GM12878 (cell line): ENCODE data around the gene GGCX. TPM values are rescaled to one million over a fixed set of nuclear protein-coding genes. Genes with fewer than 3 reads are reported as not detected.
"Not testable (repeated sequence)": the region's sequence is repeated elsewhere in the genome, so short reads cannot be mapped to it uniquely, and the experiment has no call there.

Source experiments
- ATAC-seq: fragments of 200-7000 bp; cut with Tn5 transposase; 3 replicates; pipeline ENCODE4 v1.9.1; 2020; ENCODE audit warnings: mild to moderate bottlenecking, moderate library complexity
- BruUV-seq: library from RNA; stranded (reverse); fragments of 400-500 nt; replicated peaks from 2 replicates; lab custom pipeline; 2021; lab: Mats Ljungman, UMichigan
- CTCF ChIA-PET: fragments of 300-600 bp; sonication (Branson Sonifier 250); formaldehyde crosslinking; extraction: SDS; loops from one replicate; lab custom pipeline; 2021; ENCODE audit warnings: inconsistent platforms; lab: Yijun Ruan, JAX
- POLR2A ChIA-PET: fragments of 350-600 bp; formaldehyde crosslinking; extraction: SDS; loops from one replicate; lab custom pipeline; 2021; ENCODE audit warnings: inconsistent platforms; lab: Charles Lee
- RAD21 ChIA-PET: fragments of 300-600 bp; sonication (Branson Sonifier 250); formaldehyde crosslinking; loops from one replicate; lab custom pipeline; 2023; ENCODE audit warnings: antibody characterized with exemption; ENCODE audit not compliant: unreplicated experiment; lab: Charles Lee
- SMC1A ChIA-PET: fragments of 300-600 bp; sonication (Branson Sonifier 250); formaldehyde crosslinking; loops from one replicate; lab custom pipeline; 2023; ENCODE audit not compliant: unreplicated experiment, uncharacterized antibody; lab: Charles Lee
- DNase-seq: peaks from one replicate; pipeline ENCODE4 v3.0.0-alpha.2; 2011; ENCODE audit warnings: low read depth, low spot score
- FAIRE-seq: peaks from 3 replicates; lab custom pipeline; 2011; peaks lifted over from hg19 to GRCh38; lab: Jason Lieb, UNC
- H2AFZ ChIP-seq: 2 replicates; pipeline ENCODE4 v1.6.0; 2011; ENCODE audit warnings: low read depth, low read length, control low read depth; ENCODE audit not compliant: control insufficient read depth
- H3K27ac ChIP-seq: 2 replicates; pipeline ENCODE4 v1.5.1; 2011; ENCODE audit warnings: control low read depth; ENCODE audit not compliant: control insufficient read depth, insufficient read depth
- H3K27me3 ChIP-seq, 2 experiments: replicated peaks in 1 of 2; 2 replicates each; pipeline versions ENCODE4 v1.6.0 to v1.6.1; 2011; ENCODE audit warnings: low read length in 1 of 2; ENCODE audit not compliant: control insufficient read depth in 2 of 2, insufficient read depth in 2 of 2
- H3K36me3 ChIP-seq, 2 experiments: 2 replicates each; pipeline ENCODE4 v1.5.1; 2011; ENCODE audit warnings: low read length in 1 of 2; ENCODE audit not compliant: control insufficient read depth in 2 of 2, insufficient read depth in 2 of 2
- H3K4me1 ChIP-seq: 2 replicates; pipeline ENCODE4 v1.6.1; 2011; ENCODE audit warnings: mild to moderate bottlenecking, low read length, moderate library complexity, mixed read lengths; ENCODE audit not compliant: control insufficient read depth, insufficient read depth
- H3K4me2 ChIP-seq: 2 replicates; pipeline ENCODE4 v1.6.0; 2011; ENCODE audit warnings: control low read depth; ENCODE audit not compliant: control insufficient read depth, insufficient read depth
- H3K4me3 ChIP-seq: fragments of 200-600 bp; sonication (generic); 2 replicates; pipeline ENCODE4 v1.5.1; 2016
- H3K79me2 ChIP-seq: 2 replicates; pipeline ENCODE4 v1.6.0; 2011; ENCODE audit warnings: low read length; ENCODE audit not compliant: control insufficient read depth, insufficient read depth
- H3K9ac ChIP-seq: 2 replicates; pipeline ENCODE4 v1.8.0; 2011; ENCODE audit warnings: low read length, control low read depth, mixed read lengths; ENCODE audit not compliant: control insufficient read depth, insufficient read depth
- H3K9me3 ChIP-seq: replicated peaks from 3 replicates; pipeline ENCODE4 v1.5.1; 2011; ENCODE audit warnings: mild to moderate bottlenecking, low read length; ENCODE audit not compliant: control insufficient read depth, insufficient read depth
- H4K20me1 ChIP-seq: 2 replicates; pipeline ENCODE4 v1.6.0; 2011; ENCODE audit not compliant: control insufficient read depth, insufficient read depth
- BHLHE40 ChIP-seq, 2 experiments: fragments of 450-650 bp in 1 of 2; IDR thresholded peaks; 2 replicates each; pipeline ENCODE4 v1.6.1; 2011 to 2017; ENCODE audit warnings: low read depth in 2 of 2, borderline replicate concordance in 1 of 2, improper control_type of control experiment in 1 of 2, low read length in 1 of 2, mild to moderate bottlenecking in 1 of 2
- CREM ChIP-seq: IDR thresholded peaks from 2 replicates; pipeline ENCODE4 v1.6.1; 2014; ENCODE audit warnings: antibody characterized with exemption, low read depth
- NR2C1 ChIP-seq: fragments of 450-650 bp; IDR thresholded peaks from 2 replicates; pipeline ENCODE4 v1.6.1; 2017; ENCODE audit warnings: antibody characterized with exemption, mild to moderate bottlenecking, moderate library complexity
- POLR2A ChIP-seq: IDR thresholded peaks from 2 replicates; pipeline ENCODE4 v1.6.1; 2011; ENCODE audit warnings: low read depth, mild to moderate bottlenecking, low read length
- SIX5 ChIP-seq: IDR thresholded peaks from 2 replicates; pipeline ENCODE4 v1.6.1; 2011; ENCODE audit warnings: mild to moderate bottlenecking, low read depth, low read length, moderate library complexity; ENCODE audit not compliant: severe bottlenecking
- YBX1 ChIP-seq: fragments of 450-650 bp; IDR thresholded peaks from 2 replicates; pipeline ENCODE4 v1.6.1; 2016; ENCODE audit warnings: antibody characterized with exemption
- ZNF207 ChIP-seq: fragments of 450-650 bp; IDR thresholded peaks from 2 replicates; pipeline ENCODE4 v1.6.1; 2014; ENCODE audit warnings: antibody characterized with exemption, mild to moderate bottlenecking, borderline replicate concordance
- WGBS: methylation state at CpG from one replicate; pipeline ENCODE4 v1.1.6; 2016; ENCODE audit warnings: low lambda C conversion rate; ENCODE audit not compliant: insufficient replicate concordance, insufficient coverage; ENCODE audit errors: missing lambda C conversion rate; 5-methylcytosine and 5-hydroxymethylcytosine counted together
- in situ Hi-C: fragments of 300-500 bp; cut with MboI; formaldehyde crosslinking; loops from 9 replicates; pipeline ENCODE4 v1.14.3; 2018; ENCODE audit warnings: mixed read lengths
- intact Hi-C: fragments of 100-400 bp; cut with micrococcal nuclease; formaldehyde crosslinking; loops from one replicate; pipeline ENCODE4 v1.14.2; 2022; ENCODE audit not compliant: unreplicated experiment
- polyA plus RNA-seq, 11 experiments: library from polyadenylated mRNA; depleted of rRNA in 4 of 11; unstranded in 6 of 11; stranded (reverse) in 5 of 11; fragments of >200 nt; fragmentation: Nextera tagmentation in 4 of 11; fragmentation: Illumina TruSeq in 1 of 11; extraction: Ambion mirVana in 4 of 11; extraction: Trizol in 1 of 11; gene quantifications; 1 replicate in 1 of 11; 2 replicates in 10 of 11; pipeline versions ENCODE4 v1.2.1 to v1.2.3, GENCODE V29; 2011 to 2016; ENCODE audit warnings: inconsistent platforms in 2 of 11, missing spikeins in 2 of 11, low read depth in 1 of 11
- total RNA-seq, 4 experiments: library from RNA; depleted of rRNA in 3 of 4; stranded (reverse); fragments of >200 nt in 3 of 4; fragmentation: Illumina TruSeq in 1 of 4; extraction: Trizol in 1 of 4; gene quantifications; 2 replicates each; pipeline versions ENCODE4 v1.2.1 to v1.2.3, GENCODE V29; 2013 to 2021
- TF ChIP-seq, protein P1 (sequence below): fragments of 450-650 bp; IDR thresholded peaks from 2 replicates; pipeline ENCODE4 v1.6.1; 2016; ENCODE audit warnings: mild to moderate bottlenecking
- TF ChIP-seq, protein P2 (sequence below): IDR thresholded peaks from 2 replicates; pipeline ENCODE4 v1.6.1; 2011; ENCODE audit warnings: mild to moderate bottlenecking, low read depth, low read length, moderate library complexity; ENCODE audit not compliant: insufficient replicate concordance
- TF ChIP-seq, protein P3 (sequence below): IDR thresholded peaks from 2 replicates; pipeline ENCODE4 v1.6.1; 2011; ENCODE audit warnings: low read depth, mild to moderate bottlenecking, low read length, moderate library complexity, borderline replicate concordance; ENCODE audit errors: extremely low read depth
- TF ChIP-seq, protein P4 (sequence below): fragments of 450-650 bp; IDR thresholded peaks from 2 replicates; pipeline ENCODE4 v1.6.1; 2014; ENCODE audit warnings: mild to moderate bottlenecking

GGCX gene
- total and polyA plus RNA-seq, 10 of the 15 experiments (the other 5 are each of a cell fraction or from before 2014, with no cell fraction given): 18.1 to 52.7 (median 25.0) TPM

DNA sequence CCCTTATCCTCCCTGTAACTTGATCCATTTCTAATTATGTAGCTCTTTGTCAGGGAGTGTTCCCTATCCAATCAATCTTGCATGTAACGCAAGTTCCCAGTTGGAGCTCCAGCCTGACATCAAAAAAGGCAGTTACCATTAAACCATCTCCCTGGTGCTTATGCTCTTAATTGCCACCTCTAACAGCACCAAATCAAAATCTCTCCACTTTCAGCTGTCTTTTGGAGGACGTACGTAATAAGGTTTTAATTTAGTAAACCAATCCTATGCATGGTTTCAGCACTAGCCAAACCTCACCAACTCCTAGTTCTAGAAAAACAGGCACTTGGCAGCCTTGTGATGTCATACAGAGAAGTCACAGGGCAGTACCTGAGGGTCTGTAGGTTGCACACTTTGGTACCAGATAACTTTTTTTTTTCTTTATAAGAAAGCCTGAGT is 17.0 kb downstream of the GGCX start:
- Histone ChIP-seq H3K79me2 (peaks cover 37% of the 10 kb centered on the region), H3K36me3 (peaks cover 6 to 28% of the 10 kb centered on the region in 2 experiments)
- POLR2A ChIA-PET: interaction anchor here (1.3 kb wide), 1 partner anchor 125 kb away, joined by 7 read pairs; the partner anchor contains the start of gene SH2D6
- FAIRE-seq, H4K20me1 ChIP-seq, H3K27me3 ChIP-seq, H3K4me2 ChIP-seq, H3K4me3 ChIP-seq, H3K9ac ChIP-seq: not testable (repeated sequence)
- CTCF ChIA-PET: interaction anchor here (0.7 to 10.9 kb wide), 4 partner anchors 8 to 125 kb away, joined by 3 to 134 read pairs (median 5); no protein-coding TSS in a partner anchor
- TF ChIP-seq POLR2A: 0 out of 2 replicates have a peak, but pooled peaks have one; percentile 13
- TF ChIP-seq, all 136 proteins: peak for 1; not testable (repeated sequence) for 135
- ATAC-seq, BruUV-seq, H3K4me1 ChIP-seq, H3K9me3 ChIP-seq, H3K27ac ChIP-seq, H2AFZ ChIP-seq, in situ Hi-C loops, DNase-seq, intact Hi-C loops: not testable (repeated sequence)
- 86% methylated on average over 3 of the region's 3 CpGs for WGBS
- ChIA-PET SMC1A (interaction anchor here (1.2 to 8.2 kb wide), 3 partner anchors 7 to 153 kb away, joined by 3 to 86 read pairs (median 7); no protein-coding TSS in a partner anchor), RAD21 (interaction anchor here (0.6 to 6.2 kb wide), 2 partner anchors 7 to 12 kb away, joined by 3 to 43 read pairs; no protein-coding TSS in a partner anchor)

DNA sequence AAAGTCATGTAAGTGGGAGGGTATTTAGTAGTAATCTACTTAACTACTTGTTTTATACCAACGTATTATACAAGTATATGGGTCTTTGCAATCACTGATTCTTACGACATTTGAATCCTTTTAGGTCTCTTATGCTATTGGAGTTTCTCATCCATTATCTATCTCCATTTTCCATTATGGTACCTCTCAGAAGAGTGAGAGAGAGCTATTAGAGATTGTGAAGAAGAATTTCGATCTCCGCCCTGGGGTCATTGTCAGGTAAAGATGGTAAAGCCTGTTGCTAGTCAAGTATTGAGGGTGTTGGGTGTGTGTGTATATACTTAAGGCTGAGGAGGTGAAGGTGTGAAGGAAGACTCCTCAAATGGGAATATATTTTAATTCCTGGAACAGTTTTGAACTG is 18.5 kb downstream of the GGCX start:
- no TSS peak for BruUV-seq
- peaks cover 6 to 28% of the 10 kb centered on the region in 2 experiments for H3K36me3 ChIP-seq
- 0 out of 2 replicates have a peak overlapping the region, but pooled peaks have one; percentile 1 for H3K4me2 ChIP-seq
- in situ Hi-C loops: no loop called here
- ATAC-seq (no peak), DNase-seq (no peak), FAIRE-seq (no peak)
- WGBS: 87% methylated on average over 4 of the region's 4 CpGs
- H3K9me3 ChIP-seq: no peaks in the 10 kb centered on the region; the same call in 2 of the 3 replicates
- ChIA-PET POLR2A (interaction anchor here (0.5 to 0.9 kb wide), 2 partner anchors 124 to 204 kb away, joined by 3 to 4 read pairs; partner anchors contain the start of gene SH2D6), SMC1A (interaction anchor here (2.0 to 8.2 kb wide), 3 partner anchors 8 to 17 kb away, joined by 6 to 86 read pairs (median 7); no protein-coding TSS in a partner anchor), CTCF (interaction anchor here (0.7 to 10.9 kb wide), 4 partner anchors 10 to 123 kb away, joined by 3 to 134 read pairs (median 5); no protein-coding TSS in a partner anchor), RAD21 (interaction anchor here (4.2 to 6.2 kb wide), 2 partner anchors 9 to 124 kb away, joined by 23 to 43 read pairs; partner anchors contain the start of gene SH2D6)
- peak overlapping the region; percentile 45; the same call in 1 of the 2 replicates for H3K4me3 ChIP-seq
- intact Hi-C loops: no loop called here
- no peak overlapping the region for H2AFZ ChIP-seq
- H3K27me3 ChIP-seq: no peaks in the 10 kb centered on the region
- H3K9ac ChIP-seq: no peak overlapping the region
- no peaks in the 10 kb centered on the region for H3K4me1 ChIP-seq
- H3K79me2 ChIP-seq: peaks cover 51% of the 10 kb centered on the region
- H4K20me1 ChIP-seq: peaks cover 4% of the 10 kb centered on the region; the same call in 1 of the 2 replicates
- no peak overlapping the region for H3K27ac ChIP-seq
- TF ChIP-seq NR2C1: no peak
- no peak for TF ChIP-seq BHLHE40 (IDR thresholded peaks at IDR 0.05; ENCODE audit: borderline replicate concordance in 1 of 2, low read depth in 2 of 2, low read length in 1 of 2)
- TF ChIP-seq, protein P1, sequence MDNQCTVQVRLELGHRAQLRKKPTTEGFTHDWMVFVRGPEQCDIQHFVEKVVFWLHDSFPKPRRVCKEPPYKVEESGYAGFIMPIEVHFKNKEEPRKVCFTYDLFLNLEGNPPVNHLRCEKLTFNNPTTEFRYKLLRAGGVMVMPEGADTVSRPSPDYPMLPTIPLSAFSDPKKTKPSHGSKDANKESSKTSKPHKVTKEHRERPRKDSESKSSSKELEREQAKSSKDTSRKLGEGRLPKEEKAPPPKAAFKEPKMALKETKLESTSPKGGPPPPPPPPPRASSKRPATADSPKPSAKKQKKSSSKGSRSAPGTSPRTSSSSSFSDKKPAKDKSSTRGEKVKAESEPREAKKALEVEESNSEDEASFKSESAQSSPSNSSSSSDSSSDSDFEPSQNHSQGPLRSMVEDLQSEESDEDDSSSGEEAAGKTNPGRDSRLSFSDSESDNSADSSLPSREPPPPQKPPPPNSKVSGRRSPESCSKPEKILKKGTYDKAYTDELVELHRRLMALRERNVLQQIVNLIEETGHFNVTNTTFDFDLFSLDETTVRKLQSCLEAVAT: no peak
- TF ChIP-seq, protein P2, sequence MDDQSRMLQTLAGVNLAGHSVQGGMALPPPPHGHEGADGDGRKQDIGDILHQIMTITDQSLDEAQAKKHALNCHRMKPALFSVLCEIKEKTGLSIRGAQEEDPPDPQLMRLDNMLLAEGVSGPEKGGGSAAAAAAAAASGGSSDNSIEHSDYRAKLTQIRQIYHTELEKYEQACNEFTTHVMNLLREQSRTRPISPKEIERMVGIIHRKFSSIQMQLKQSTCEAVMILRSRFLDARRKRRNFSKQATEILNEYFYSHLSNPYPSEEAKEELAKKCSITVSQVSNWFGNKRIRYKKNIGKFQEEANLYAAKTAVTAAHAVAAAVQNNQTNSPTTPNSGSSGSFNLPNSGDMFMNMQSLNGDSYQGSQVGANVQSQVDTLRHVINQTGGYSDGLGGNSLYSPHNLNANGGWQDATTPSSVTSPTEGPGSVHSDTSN: no peak
- TF ChIP-seq YBX1: no peak
- TF ChIP-seq SIX5: no peak
- TF ChIP-seq, protein P3, sequence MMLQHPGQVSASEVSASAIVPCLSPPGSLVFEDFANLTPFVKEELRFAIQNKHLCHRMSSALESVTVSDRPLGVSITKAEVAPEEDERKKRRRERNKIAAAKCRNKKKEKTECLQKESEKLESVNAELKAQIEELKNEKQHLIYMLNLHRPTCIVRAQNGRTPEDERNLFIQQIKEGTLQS: no peak
- no peak for TF ChIP-seq CREM
- TF ChIP-seq, protein P4, sequence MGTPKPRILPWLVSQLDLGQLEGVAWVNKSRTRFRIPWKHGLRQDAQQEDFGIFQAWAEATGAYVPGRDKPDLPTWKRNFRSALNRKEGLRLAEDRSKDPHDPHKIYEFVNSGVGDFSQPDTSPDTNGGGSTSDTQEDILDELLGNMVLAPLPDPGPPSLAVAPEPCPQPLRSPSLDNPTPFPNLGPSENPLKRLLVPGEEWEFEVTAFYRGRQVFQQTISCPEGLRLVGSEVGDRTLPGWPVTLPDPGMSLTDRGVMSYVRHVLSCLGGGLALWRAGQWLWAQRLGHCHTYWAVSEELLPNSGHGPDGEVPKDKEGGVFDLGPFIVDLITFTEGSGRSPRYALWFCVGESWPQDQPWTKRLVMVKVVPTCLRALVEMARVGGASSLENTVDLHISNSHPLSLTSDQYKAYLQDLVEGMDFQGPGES: no peak
- TF ChIP-seq ZNF207: no peak
